GM21529 (cell line): ENCODE data around the gene ATP6V1C2.

ENCODE experiments used
- ATAC-seq: cut with Tn5 transposase; IDR thresholded peaks from one replicate; pipeline ENCODE4 v1.9.1; 2021; ENCODE audit not compliant: unreplicated experiment

Gene ATP6V1C2, protein sequence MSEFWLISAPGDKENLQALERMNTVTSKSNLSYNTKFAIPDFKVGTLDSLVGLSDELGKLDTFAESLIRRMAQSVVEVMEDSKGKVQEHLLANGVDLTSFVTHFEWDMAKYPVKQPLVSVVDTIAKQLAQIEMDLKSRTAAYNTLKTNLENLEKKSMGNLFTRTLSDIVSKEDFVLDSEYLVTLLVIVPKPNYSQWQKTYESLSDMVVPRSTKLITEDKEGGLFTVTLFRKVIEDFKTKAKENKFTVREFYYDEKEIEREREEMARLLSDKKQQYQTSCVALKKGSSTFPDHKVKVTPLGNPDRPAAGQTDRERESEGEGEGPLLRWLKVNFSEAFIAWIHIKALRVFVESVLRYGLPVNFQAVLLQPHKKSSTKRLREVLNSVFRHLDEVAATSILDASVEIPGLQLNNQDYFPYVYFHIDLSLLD

DNA sequence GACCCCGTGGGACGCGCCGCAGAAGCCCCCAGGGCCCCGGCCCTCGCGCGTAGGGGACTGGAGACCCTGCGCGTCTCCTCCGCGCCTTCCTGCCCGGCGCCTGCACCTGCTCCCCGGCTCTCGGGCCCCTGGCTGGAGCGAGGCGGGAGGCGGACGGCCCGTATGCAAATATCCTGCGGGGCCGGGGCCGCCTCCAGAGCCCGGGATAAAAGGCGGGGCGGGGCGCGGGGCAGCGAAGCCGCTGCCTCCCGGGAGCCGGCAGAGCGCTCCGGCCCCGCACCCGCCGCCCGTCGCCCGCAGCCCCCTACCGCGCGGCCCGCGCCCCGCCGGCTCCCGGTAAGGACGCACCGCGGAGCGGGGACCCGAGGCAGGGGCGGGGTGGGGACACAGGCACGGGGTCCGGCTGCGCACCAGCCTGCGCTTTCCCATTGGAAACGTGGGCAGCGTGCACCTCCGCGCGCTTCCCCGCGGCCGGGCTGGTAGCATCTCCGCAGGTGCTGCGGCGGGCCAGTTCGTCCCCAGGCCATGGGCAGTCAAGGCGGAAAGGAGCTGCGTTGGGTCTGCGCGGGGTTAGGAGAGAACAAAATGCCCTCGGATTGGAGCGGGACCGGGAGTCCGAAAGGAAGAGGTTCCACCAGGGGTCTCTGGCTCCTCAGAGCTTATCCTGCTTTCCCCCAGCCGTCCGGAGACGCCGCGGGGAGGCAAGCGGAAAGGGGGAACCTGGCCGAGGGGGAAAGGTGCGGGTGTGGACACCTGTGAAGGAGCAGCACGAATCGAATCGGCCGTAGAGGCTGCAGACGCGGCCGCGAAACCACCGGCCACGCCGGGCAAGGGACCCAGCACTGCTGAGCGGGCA is at the start of gene ATP6V1C2:
TSS of gene ATP6V1C2 (plus strand) at position 235 of the 856 bp plus-strand sequence. CDS start 1,220 bp downstream, outside the sequence.
- ATAC-seq, result peak; percentile 87

DNA sequence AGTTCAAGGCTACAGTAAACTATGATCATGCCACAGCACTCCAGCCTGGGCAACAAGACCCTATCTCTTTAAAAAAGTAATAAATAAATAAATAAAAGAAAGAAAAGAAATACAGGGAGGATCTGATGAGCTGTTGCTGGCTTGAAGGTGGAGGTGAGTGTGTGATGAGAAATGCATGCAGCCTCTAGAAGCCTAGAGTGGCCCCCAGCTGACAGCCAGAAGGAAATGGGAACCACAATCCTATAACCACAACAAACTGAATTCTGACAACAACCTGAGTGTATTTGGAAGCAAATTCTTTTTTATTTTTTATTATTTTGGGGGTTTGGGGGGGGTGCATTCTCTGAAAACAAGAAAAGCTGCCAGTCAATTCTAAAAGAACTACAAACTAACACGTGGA is 46.3 kb upstream of the ATP6V1C2 start:
- ATAC-seq, result no peak

DNA sequence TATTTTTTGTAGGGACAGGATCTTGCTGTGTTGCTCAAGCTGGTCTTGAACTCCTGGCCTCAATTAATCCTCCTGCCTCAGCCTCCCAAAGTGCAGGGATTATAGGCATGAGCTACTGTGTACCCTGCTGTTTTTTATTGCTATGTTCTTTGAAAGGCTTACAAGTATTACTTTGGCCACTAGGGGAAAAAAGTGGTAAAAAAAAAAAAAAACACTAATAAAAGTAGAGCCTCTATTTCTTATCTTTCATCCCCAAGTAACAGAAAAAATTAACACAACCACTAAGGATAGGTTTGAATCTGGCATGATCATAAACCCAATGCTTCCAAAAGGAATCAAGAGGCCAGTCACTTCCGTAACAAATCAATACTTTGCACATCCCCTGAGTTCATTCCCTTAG is 43.2 kb upstream of the ATP6V1C2 start:
- no peak for ATAC-seq

DNA sequence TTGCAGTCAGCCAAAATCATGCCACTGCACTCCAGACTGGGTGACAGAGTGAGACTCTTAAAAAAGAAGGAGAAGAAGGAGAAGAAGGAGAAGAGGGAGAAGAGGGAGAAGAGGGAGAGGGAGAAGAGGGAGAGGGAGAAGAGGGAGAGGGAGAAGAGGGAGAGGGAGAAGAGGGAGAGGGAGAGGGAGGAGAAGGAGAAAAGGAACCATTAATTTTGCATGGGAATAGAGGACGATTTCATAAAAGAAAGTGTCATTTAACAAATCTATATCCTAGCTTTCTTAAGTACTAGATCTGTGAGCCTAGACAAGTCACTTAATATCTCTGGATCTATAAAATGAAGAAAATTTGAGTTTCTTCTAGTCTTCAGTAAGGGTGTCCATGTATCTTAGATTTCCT is 41.2 kb upstream of the ATP6V1C2 start:
- no peak for ATAC-seq

DNA sequence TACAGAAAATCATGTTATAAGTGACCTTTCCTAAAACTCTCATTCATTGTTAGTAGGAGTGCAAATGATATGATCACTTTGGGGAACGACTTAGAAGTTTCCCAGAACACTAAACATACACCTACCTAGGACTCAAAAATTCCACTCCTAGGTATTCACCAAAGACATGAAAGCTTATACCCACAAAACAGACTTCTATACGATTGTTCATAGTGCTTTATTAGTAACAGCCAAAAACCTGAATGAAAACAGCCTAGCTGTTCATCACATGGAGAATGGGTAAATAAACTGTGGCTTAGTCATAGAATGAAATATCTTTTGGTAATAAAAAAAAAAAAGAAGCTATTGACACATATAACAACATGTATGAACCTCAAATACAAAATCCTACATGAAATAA is 40.5 kb upstream of the ATP6V1C2 start:
- ATAC-seq, result no peak

DNA sequence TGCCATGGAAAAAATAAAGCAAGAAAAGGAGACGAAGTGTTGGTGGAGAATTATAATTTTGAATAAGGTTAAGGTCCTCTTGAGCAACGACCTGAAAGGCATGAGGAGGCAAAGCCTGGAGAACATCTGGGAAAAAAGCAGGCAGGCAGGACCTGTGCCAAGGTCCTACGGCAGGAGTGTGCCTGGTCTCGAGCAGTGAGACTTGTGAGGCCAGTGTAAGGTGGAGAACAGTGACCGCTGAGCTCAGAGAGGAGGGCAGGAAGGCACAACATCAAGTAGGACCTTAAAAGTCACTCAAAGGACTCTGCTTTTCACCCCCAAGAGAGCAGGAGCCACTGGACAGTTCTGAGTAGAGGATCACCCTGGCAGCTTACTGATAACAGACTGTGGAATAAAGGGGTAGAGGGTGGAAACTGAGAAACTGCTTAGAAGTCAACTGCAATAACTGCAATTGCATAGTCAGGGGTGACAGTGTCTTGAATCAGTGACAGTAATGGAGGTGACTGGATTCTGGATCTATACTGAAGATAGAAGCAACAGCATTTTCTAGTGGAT is 35.2 kb upstream of the ATP6V1C2 start:
- no peak for ATAC-seq

DNA sequence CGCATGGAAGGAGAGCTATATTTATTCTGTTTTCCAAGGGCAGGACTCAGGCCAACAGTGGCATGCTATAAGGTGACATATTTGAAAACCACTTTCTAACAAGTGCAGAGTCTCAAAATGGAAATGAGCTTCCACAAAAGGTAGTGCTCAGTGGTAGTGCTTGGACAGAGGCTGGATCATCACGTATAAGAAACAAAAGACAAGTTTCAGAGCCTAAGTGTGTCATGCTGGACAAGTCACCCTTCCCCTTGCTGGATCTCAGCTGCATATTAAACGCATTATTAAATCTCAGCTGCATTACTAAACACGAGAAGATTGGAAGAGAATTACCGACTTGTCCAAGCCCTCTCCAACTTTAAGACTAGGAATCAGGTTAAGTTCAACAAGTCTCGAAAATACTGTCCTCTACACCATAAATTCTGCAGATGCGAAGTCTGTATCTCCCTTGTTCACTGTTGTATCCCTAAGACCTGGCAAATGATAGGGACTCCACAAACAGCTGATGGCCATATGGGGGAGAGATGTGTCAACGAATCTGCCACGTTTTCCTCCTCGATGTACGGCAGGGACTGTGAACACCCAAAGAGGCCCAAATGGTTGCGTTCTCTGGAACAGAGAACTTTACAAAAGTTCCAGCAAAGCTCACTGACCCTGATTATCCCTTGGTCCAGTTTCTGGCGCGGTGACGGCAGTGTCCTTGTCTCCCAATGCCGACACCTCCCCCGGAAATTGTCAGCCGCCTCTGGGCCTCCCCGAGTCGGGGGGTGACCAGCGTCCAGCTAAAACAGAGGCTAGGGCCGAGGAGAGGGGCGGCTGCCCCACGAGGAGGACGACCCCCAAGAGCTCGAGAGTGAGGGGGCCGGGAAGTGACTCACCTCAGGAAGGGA is 32.3 kb upstream of the ATP6V1C2 start:
- ATAC-seq, result peak; percentile 28

DNA sequence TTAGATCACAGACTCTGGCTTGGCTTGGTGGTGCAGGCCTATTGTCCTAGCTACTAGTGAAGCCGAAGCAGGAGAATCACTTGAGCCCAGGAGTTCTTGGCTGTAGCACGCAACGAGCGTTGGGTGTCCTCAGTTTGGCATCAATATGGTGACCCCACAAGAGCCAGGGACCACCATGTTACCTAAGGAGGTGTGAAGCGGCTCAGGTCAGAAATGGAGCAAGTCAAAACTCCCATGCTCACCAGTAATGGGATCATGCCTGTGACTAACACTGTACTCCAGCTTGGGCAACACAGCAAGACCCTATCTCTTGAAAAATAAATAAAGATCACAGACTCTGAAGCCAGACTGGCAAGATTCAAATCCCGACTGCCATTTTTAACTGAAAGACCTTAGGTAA is 29.9 kb upstream of the ATP6V1C2 start:
- ATAC-seq, result no peak

DNA sequence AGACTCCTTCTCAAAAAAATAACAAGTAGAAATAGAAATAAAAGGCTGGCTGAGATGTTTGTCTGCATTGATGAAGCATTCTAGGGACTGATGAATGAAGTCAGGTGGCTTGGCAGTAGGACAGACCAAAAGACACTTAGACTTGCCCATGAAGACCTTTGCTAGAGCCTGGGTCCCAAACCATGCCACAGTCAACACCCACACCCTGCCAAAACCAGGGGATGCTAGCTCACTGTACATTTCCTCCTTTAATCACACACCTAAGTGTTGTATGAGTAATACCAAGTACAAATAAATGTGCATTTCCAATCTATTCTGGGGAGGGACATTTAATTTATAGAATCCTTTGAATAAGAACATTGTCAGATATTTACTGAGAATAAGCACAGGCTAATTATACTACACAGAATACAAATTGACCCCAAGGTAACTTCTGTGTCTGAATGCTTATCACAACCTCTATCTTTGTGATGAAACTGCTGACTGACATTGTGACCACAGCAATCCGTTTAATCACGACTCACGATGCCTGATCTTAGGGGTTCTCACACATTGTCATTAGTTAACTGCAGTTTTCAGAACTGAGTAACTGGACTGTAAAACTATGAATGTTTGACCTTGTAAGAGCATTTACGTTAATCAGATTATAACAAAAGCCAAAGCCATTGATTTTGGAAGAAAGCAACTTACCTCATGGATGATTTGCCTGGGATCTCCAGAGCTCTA is 21.2 kb upstream of the ATP6V1C2 start:
- no peak for ATAC-seq

DNA sequence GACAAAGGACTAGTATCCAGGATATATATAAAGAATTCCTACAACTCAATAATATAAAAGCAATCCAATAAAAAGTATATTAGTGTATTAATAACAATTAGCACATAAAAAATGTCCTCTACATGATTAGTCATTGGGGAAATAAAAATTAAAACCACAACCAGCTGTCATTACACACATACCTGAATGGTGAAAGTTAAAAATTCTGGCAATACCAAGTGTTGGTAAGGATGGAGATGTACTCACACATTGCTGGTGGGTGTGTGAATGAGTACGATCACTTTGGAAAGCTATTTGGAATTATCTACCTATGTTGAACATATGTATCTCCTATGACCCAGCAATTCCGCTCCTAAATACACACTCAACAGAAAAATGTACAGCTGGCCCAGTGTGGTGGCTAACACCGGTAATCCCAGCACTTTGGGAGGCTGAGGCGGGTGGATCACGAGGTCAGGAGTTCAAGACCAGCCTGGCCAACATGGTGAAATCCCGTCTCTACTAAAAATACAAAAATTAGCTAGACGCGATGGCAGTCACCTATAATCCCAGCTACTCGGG is 17.3 kb upstream of the ATP6V1C2 start:
- no peak for ATAC-seq

DNA sequence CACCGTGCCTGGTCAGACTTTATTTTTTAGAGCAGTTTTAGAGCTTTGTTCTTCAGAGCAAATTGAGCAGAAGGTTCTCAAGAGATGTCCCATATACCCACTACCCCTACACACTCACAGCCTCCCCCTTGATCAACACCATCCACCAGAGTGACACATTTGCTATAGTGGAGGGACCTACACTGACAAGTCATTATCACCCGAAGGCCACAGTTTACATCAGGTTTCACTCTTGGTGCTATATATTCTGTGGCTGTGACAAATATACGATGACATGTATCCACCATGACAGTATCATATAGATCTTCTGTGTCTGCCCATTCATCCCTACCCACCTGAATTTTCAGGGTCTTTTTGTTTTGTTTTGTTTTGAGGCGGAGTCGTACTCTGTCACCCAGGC is 15.4 kb upstream of the ATP6V1C2 start:
- no peak for ATAC-seq

DNA sequence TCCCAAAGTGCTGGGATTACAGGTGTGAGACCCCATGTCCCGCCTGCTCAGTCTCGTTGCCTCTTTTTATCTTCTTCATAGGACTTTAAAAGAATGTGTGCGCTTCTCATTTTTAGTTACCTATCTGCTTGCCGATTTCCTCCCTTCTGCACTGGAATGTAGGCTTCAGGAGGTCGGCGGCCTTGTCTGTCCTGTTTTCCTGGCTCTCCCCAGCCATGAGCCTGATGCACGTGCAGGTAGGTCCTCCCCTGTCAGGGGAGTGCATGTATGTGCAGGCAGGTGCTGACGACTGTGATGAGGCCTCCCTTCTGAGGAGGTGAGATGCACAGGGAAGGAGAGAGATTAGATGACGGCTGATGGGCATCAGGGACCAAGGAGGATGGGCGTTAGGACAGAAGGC is 13.6 kb upstream of the ATP6V1C2 start:
- no peak for ATAC-seq

DNA sequence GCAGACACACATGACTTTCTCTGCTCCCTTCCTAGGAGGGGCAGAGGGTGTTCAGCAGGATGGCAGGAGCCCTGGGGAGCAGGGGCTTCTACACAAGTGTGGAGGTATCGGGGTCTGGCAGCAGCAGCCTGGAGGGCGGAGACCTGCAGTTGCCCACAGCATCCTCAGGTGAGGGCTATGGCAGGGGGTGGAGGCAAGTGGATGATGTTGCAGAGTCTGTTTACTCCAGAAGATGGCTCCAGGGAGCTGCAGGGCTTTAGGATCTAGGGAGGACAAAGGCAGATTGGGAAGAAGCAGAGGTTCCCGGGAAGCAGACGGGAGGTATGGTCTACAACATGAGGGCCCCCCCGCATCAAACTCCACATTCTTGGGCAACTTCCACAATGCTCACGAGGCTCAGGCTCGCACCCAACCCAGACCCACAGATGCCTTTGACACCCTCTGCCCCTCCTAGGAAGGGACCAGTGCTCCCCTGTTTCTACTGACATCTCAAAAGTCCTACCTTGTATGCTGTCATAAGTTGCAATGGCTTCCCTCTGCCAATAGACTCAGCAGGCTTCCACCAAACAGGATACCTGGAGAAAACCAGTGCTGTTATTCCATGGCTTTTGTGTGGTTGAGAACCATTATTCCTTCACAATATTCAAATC is 12.0 kb upstream of the ATP6V1C2 start:
- ATAC-seq, result no peak

DNA sequence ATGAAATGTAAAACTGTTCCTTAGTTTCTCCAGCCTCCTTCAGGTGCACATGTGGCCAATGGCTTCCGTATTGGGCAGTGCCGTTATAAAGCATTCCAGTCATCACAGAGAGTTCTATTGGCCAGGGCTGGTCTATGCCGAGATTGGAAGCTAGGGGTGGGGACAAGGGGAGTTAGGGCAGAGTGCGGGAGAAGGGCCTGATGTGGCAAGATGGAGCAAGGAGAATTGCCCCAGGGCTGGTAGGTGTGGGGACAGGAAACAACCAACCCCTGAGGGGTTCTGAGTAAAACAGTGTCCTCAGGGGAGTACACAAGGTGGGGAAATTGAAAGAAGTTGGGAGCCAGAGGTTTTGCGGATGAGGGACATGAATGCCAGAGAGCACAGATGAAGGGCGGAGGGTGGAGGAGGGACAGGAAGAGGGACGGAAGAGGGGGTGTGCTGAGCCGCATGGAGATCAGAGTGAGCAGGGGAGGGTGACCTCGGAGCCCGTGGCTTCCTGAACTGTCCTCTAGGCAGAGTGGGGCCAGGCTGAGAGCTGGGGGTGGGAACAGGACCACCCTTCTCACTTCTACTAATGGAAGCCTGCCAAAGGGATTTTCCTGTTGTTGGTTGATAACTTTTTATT is 9.1 kb upstream of the ATP6V1C2 start:
- no peak for ATAC-seq

DNA sequence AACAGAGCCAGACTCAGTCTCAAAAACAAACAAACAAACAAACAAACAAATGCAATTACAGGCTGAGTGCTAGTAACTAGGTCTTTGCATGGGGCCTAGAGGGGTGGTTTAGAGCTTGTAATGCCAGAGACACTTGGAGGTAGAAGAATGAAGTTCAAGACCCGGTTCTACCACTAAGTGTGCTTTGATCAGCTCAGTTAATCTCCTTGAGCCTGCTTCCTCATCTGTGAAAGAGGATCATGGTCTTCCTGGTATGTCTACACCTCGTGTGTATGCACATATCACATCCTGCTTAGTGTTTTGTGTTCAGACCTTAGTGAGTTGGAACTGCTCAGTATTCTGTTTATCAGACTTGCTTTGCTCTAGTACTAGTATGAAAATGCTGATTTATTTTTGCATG is 4.8 kb upstream of the ATP6V1C2 start:
- no peak for ATAC-seq

DNA sequence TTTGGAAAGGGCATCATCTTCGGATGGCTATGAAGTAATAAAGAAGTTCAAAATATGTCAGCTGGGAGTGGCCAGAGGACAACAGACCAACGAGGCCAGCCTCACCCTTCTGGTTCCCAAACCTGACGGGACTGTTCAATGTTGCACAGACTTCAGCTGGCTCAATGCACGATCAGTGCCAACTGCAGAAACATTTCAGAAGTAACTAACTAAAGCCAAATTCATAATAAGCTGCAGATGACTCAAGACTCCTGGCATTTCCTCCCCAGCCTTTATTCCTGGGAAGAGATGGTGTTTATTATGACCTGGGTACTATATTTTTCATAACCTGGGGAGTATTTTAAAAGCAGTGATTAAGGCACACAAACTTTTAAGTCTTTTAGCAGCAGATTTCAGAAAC is 3.8 kb upstream of the ATP6V1C2 start:
- ATAC-seq, result no peak

DNA sequence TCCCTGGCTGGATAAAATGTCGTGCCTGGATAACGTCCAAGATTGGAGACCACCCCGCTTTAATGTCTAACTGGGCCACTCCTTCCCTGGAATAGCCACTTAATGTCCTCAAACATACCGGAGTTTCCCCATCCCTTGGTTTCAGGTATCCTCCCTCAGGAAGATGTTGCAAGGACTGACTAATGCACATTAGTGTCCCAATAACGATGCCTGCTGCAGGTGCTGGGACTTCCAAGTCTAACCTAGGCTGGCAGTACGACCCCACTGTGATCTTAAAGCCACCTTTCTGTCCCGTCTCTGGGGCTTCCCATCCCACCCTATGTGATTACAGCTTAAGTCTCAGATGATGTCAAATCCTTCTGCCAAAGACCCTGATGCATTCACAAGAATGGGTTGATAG is 1.1 kb upstream of the ATP6V1C2 start:
- no peak for ATAC-seq

DNA sequence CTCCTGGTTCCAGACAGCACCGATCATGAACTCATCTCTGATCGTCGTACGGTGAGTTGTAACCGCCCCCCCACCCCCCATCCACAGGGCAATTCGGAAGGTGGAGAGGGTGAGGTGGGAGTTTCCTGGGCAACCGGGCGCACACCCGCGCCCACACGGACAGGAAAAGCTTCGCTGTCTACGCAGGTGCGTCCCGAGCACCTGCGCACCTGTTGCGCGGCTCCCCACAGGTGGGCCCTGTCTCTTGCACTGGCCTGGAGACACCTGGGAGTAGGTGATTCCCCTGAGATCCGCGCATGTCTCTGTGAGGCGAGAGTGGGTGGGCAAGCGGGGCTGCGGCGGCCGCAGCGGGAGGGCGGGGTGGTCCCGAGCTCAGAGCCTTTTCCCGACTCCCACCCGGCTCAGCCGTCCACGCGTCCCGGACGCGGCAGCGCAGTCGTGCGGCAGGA is 459 bp upstream of the ATP6V1C2 start:
- ATAC-seq, result no peak
